HG03045 (cell line): ENCODE results near the gene PRRX1.

Source experiments
- ATAC-seq: cut with Tn5 transposase; IDR thresholded peaks from one replicate; pipeline ENCODE4 v1.9.1; 2021; ENCODE audit warnings: mild to moderate bottlenecking, moderate library complexity; ENCODE audit not compliant: unreplicated experiment

PRRX1 gene

DNA sequence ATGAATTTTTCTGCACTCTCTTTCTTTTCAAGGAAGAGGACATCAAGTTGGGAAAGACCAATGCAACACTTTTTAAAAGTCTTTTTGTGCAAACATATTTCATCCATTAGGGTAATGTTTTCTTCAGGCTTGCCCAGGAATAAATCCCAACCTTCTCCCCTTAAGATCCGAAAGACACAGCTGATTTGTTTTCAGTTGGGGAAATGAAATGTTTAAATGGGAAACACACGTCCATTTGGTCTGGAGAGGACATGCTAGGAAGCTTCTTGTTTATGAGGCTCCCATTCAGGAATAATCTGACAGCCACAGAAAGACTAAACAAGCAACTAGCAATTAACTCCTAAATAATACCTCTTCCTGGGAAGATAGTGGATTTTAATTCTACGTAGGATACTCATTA lies 91.9 kb downstream of the PRRX1 start:
- no peak for ATAC-seq

DNA sequence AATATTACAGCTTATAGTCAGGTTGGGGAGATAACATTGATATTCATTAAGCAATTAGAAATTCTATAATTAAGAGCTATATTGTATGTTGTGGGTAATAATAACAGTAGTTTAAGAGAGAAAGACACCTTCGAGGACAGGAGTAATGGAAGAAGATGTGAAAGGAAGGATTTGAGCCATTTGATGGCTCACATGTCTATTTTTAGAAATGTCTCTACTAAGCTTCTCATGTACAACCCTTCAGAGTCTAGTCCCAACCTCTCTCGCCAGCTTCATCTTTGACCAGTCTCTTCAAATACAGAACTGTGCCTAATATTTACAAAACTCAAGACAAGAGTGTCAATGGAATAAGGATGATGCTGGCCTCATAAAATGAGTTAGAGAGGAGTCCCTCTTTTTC lies 95.1 kb downstream of the PRRX1 start:
- ATAC-seq = no peak

DNA sequence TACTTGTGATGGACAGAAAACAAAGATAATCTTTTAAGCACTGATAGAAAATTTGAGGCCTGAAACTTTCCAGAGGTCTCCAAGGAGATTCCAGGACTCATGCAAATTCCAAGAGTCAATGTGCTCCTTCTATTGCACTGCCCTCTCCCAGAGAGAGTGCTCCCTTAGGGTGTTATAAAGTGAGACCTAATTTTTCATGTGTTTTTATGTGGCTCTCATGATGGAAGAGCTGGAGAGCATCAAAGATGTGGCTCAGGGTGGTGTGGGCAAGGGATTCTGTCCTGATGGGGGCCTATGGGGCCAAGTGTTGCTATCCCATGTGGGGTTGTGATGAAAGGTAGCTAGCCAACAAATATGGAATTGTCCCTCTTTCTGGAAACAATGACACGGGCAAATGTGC lies 101.3 kb downstream of the PRRX1 start:
- ATAC-seq = no peak

DNA sequence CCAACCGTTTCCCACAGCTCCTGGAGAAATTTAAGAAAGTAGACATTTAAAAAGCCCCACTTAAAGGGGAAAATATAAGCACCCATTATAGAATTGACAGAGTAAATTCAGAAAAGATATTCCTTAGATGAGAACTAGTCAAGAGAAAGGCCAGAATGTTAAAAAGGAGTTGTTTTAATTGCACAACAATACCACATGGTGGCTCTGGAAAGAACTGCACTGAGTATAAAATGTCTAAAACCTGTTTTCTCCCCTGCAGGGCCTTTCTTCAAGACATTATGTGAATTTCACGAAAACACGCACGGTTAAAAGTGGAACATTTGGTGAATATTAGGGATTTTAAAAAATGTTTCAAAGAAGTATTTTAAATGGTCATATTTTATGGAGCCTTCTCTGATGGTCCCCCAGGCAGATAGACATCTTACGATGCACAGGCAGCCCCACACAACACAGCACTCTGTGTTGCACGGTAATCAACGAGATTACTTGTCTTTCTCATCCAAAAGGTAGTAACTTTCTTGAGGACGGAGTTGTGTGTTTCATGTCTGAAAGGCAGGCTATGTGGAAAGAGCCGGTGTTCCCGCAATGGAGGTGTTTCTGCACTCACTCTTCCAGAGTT lies 101.9 kb downstream of the PRRX1 start:
- no peak for ATAC-seq

DNA sequence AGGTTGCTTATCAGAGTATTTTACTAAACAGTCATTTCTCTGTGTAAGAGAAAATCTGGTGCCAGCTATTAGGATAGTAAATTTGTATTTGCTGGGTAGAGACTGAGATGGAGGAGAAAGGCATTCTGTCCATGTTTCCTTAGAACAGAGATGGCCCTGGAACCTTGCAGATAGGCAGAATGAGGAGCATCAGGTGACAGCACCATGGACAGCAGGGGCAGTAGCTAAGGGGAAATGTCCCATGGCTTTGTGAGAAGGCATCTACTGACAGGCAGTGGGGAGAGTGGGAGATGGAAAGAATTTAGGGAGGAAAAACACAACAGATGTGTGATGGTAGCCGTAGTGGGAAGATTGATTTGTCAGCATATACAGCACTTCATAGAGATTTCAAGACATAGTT lies 105.0 kb downstream of the PRRX1 start:
- no peak for ATAC-seq

DNA sequence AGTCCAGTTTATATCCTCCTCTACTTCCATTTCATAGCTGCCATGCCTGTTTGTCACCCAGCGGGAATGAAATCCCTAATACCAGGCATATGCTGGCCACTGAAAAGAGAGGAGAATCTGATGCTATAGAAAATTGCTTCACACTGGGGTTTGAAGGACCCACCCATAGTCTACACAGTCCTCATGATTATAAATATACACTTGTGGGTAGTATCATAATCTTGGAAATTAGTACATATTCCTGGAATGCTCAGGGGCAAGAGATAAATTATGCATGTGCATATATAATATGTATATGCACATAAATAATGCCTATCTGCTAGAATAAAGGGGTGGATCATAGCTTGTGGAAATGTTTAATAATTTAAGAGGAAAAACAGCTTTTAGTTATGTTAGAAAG lies 105.8 kb downstream of the PRRX1 start:
- no peak for ATAC-seq

DNA sequence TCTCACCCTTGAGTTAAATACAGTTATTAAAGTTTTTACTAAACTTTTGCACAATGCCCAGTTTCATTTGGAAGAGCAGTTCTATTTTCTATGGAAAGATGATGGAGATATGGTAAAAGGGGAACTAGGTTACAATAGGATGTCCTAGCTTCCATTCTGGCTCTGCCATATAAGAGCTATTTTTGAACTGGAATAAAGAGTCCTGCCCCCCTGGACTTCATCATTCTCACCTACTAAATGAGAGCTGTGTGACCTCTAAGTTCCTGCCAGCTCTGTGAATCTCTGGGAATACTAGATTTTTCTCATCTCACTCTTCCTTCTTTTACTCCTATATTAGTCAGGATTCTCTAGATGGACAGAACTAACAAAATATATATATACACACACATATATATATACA lies 106.3 kb downstream of the PRRX1 start:
- ATAC-seq = no peak

DNA sequence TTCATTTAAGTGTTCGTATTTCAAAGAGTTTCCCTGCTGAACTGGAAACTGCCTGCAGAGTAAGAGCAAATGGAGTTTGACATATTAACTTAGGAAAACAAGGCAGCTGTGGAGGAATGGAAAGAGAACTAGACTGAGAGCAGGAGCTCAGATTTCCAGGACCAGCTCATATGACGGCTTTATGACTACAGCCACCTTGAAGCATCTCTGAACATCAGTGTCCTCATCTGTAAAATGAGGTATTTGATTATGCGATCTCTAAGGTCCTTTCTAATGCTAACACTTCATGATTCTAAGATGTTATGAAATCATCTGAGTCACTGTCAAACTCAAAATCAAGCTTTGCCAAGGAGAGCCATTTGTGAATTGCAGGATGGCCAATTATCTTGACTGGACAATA lies 112.3 kb downstream of the PRRX1 start:
- ATAC-seq = no peak

DNA sequence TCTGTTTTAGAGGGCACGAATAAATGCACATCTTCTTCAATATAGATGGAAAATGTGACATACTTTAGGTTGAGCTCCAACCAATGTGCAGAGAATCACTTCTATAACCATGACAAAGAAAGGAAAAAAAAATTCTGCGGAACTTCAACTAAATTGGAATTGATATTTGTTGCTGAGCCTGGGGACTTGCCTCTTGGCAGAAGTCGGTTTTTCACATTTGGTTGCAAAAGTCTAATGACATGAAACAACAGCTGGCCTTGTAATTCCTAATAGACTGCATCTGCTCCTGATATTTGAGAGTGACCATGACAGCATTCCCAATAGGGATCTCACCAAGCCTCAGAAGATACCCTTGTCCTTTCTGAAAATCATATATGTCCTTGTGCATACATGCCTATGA lies 112.8 kb downstream of the PRRX1 start:
- no peak for ATAC-seq
